ENCODE results near the gene ZMYND11. TPM values are rescaled to one million over a fixed set of nuclear protein-coding genes. Genes with fewer than 3 reads are reported as not detected.

Gene ZMYND11
- total and polyA plus RNA-seq, 10 donors, result 20.3 to 65.3 (median 51.6) TPM

DNA sequence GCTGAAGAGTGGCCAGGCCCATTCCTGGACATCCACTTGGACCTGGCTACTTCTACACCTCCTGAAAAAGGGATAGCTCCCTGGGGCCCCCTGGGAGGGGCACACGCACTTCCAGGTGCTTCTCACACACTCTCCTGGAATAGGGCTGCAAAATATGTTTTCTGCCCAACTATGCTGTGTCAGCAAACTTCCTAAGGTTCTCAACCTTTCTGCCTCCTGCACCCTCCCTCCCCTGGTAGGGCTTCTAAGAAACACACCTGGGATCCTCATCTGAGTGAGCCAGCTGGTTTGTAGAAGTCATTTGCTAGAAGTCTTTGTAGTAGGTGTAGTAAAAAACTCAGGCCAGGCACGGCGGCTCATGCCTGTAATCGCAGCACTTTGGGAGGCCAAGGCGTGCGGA, 136.5 kb downstream of the ZMYND11 start:
- Histone ChIP-seq H3K27ac (no peak overlapping the region), H3K36me3 (peaks cover 0 to 9% (median 0%) of the 10 kb centered on the region in 6 donors), H3K4me3 (no peak overlapping the region), H3K4me1 (no peaks in the 10 kb centered on the region), H3K27me3 (replicated peaks in 1 of 7) (no peaks in the 10 kb centered on the region), H3K9me3 (no peaks in the 10 kb centered on the region)
- intact Hi-C loops (cut with DNase I; ENCODE audit: low total_unique reads), result no loop called here
- 91 to 98% (median 94%) methylated on average over 6 of the region's 6 CpGs for WGBS, 5 donors
- TF ChIP-seq, protein P1, sequence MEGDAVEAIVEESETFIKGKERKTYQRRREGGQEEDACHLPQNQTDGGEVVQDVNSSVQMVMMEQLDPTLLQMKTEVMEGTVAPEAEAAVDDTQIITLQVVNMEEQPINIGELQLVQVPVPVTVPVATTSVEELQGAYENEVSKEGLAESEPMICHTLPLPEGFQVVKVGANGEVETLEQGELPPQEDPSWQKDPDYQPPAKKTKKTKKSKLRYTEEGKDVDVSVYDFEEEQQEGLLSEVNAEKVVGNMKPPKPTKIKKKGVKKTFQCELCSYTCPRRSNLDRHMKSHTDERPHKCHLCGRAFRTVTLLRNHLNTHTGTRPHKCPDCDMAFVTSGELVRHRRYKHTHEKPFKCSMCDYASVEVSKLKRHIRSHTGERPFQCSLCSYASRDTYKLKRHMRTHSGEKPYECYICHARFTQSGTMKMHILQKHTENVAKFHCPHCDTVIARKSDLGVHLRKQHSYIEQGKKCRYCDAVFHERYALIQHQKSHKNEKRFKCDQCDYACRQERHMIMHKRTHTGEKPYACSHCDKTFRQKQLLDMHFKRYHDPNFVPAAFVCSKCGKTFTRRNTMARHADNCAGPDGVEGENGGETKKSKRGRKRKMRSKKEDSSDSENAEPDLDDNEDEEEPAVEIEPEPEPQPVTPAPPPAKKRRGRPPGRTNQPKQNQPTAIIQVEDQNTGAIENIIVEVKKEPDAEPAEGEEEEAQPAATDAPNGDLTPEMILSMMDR (IDR thresholded peaks at IDR 0.05 in 8 of 11, conservative IDR thresholded peaks at IDR 0.05 in 3 of 11), result no peak
- TF ChIP-seq POLR2A (IDR thresholded peaks at IDR 0.05) (no peak), POLR2AphosphoS5 (IDR thresholded peaks at IDR 0.05) (no peak)
- no peak for DNase-seq

DNA sequence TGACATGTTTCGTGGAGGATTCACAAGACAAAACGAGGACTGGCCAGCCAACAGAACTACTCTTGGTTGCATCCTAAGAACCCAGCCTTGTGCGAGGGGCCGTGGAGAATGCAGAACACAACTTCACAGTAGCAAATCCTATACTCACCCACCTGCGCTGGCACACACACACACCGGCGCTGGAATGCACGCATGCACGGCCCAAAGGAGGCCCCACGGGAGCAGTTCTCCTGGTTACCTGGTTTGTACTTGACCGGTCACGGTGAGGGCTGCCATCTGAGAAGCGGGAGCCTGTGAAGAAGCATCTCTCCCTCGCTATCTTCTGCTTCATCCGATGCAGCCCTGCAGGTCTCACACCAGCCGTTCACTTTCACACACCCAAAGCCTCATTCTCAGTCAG, 137.8 kb downstream of the ZMYND11 start:
- Histone ChIP-seq H3K4me1 (no peaks in the 10 kb centered on the region), H3K36me3 (peaks cover 0 to 22% (median 3%) of the 10 kb centered on the region in 6 donors), H3K27me3 (replicated peaks in 1 of 7) (no peaks in the 10 kb centered on the region), H3K9me3 (no peaks in the 10 kb centered on the region), H3K4me3 (no peak overlapping the region), H3K27ac (no peak overlapping the region)
- no peak for DNase-seq
- WGBS, 5 donors, result 94 to 97% (median 96%) methylated on average over 15 to 16 of the region's 16 CpGs
- TF ChIP-seq POLR2AphosphoS5 (IDR thresholded peaks at IDR 0.05), result no peak
- TF ChIP-seq, protein P1 (IDR thresholded peaks at IDR 0.05 in 8 of 11, conservative IDR thresholded peaks at IDR 0.05 in 3 of 11), result no peak
- no peak for TF ChIP-seq POLR2A (IDR thresholded peaks at IDR 0.05)
- intact Hi-C loops (cut with DNase I; ENCODE audit: low total_unique reads), result no loop called here

DNA sequence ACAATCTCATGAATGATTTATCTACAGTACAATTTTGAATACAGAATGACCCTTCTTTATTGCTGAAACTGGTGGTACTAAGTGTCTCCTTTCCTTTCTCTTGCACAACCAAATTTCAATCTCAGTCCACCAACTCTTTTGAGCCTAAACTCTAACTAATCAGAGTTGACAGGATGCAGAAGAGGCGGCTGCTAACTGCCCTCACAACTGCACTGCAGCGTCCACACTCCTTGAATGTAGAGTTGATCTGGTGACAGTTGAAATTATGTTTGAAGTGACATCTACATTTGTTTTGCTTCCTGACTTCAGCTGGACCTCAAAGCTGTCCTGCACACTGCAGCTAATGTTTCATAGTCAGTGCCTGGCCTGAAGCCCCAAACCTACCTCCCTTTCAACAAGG, 139.6 kb downstream of the ZMYND11 start:
- Histone ChIP-seq H3K4me1 (no peaks in the 10 kb centered on the region), H3K27ac (no peak overlapping the region), H3K36me3 (peaks cover 0 to 39% (median 3%) of the 10 kb centered on the region in 6 donors), H3K9me3 (no peaks in the 10 kb centered on the region), H3K27me3 (replicated peaks in 1 of 7) (no peaks in the 10 kb centered on the region), H3K4me3 (no peak overlapping the region)
- TF ChIP-seq POLR2A (IDR thresholded peaks at IDR 0.05), result no peak
- no peak for DNase-seq
- intact Hi-C loops (cut with DNase I; ENCODE audit: low total_unique reads), result no loop called here
- 56 to 77% (median 72%) methylated on average over 2 of the region's 2 CpGs for WGBS, 5 donors

DNA sequence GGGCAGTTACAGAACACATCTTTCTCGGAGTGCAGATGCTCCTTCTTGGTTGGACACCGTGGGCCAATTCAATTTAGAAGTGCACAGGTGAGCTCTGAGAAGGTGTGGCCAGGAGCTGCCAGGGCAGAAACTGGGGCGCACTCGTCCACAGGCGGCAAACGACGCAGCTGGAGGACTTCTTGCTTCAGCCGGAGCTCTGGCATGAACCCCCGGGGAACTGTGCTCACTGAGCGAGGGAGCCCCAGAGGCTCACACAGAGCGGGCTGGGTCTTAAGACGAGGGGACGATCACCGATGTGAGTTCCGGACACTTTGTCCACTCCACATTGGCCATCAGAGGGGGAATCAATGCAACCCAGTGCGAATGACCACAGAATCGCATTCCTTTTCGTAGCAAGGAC, 140.4 kb downstream of the ZMYND11 start:
- Histone ChIP-seq H3K4me3 (no peak overlapping the region), H3K9me3 (no peaks in the 10 kb centered on the region), H3K36me3 (peaks cover 0 to 47% (median 3%) of the 10 kb centered on the region in 6 donors), H3K27ac (no peak overlapping the region), H3K4me1 (no peaks in the 10 kb centered on the region), H3K27me3 (replicated peaks in 1 of 7) (no peaks in the 10 kb centered on the region)
- whole genome bisulfite sequencing, 5 donors, result 89 to 96% (median 92%) methylated on average over 18 of the region's 18 CpGs
- no peak for DNase-seq
- intact Hi-C loops (cut with DNase I; ENCODE audit: low total_unique reads), result no loop called here
- TF ChIP-seq, protein P1 (IDR thresholded peaks at IDR 0.05 in 8 of 11, conservative IDR thresholded peaks at IDR 0.05 in 3 of 11), result no peak
- TF ChIP-seq POLR2AphosphoS5 (IDR thresholded peaks at IDR 0.05) (no peak), POLR2A (IDR thresholded peaks at IDR 0.05) (no peak)

DNA sequence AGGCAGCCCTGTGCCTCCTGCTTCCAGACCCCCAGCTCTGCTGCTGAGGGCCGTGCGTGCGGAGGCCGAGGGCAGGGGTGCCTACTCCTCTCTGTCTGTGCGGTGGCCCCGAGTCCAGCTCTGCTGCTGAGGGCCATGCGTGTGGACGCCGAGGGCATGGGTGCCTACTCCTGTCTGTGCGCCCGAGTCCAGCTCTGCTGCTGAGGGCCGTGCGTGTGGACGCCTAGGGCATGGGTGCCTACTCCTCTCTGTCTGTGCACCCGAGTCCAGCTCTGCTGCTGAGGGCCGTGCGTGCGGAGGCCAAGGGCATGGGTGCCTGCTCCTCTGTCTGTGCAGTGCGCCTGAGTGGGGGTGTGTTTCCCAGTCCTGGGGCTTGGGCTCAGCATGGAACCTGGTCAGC, 142.7 kb downstream of the ZMYND11 start:
- Histone ChIP-seq H3K27ac (no peak overlapping the region), H3K4me3 (no peak overlapping the region), H3K4me1 (peaks cover 0 to 6% (median 0%) of the 10 kb centered on the region in 6 donors), H3K36me3 (peaks cover 0 to 68% (median 7%) of the 10 kb centered on the region in 6 donors), H3K9me3 (no peaks in the 10 kb centered on the region), H3K27me3 (replicated peaks in 1 of 7) (no peaks in the 10 kb centered on the region)
- 92 to 98% (median 96%) methylated on average over 15 to 19 of the region's 19 CpGs for WGBS, 5 donors
- DNase-seq, result no peak
- intact Hi-C loops (cut with DNase I; ENCODE audit: low total_unique reads), result no loop called here
- no peak for TF ChIP-seq POLR2AphosphoS5 (IDR thresholded peaks at IDR 0.05)
- TF ChIP-seq, protein P1 (IDR thresholded peaks at IDR 0.05 in 8 of 11, conservative IDR thresholded peaks at IDR 0.05 in 3 of 11), result no peak
- no peak for TF ChIP-seq POLR2A (IDR thresholded peaks at IDR 0.05)
